NCI-H2227 (cell line): Measurements from ENCODE around the gene MCTP1.

Experiments used
- DNase-seq: peaks from one replicate; lab custom pipeline; 2025; ENCODE audit not compliant: unreplicated experiment; lab: John Stamatoyannopoulos, UW

MCTP1 gene

GRCh38 chr5:94778732-94779131, 506.2 kb downstream of the MCTP1 start:
- DNase-seq, result peak; percentile 77

- DNase-seq, result peak; percentile 77
Observed at GRCh38 chr5:94778299-94778698, 506.6 kb downstream of the MCTP1 start.

- peak; percentile 13 for DNase-seq
Observed at GRCh38 chr5:94777056-94777880, 507.6 kb downstream of the MCTP1 start.

DNA sequence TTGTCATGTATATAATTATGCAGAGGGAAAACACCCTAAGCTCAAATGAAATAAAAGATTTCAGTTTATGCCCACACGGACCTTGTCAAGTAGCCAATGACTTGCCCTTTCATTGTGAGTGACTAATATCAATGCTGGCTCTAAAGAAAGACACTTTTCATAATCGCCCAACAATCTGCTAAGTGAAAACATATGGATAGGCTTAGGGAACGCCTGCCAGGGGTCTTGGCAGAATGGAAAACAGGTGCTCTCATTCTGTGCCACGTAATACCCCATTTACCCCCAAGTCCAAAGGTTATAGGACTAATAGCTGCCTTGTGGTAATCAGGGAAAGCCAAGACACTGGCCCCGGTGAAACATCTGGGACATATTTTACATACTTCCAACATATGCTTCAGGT, 508.7 kb downstream of the MCTP1 start:
- peak; percentile 46 for DNase-seq

GRCh38 chr5:94775088-94775487, 509.8 kb downstream of the MCTP1 start:
- no peak for DNase-seq

GRCh38 chr5:94771742-94772141, 513.2 kb downstream of the MCTP1 start:
- DNase-seq, result no peak

GRCh38 chr5:94769996-94770395, 514.9 kb downstream of the MCTP1 start:
- DNase-seq, result no peak

DNA sequence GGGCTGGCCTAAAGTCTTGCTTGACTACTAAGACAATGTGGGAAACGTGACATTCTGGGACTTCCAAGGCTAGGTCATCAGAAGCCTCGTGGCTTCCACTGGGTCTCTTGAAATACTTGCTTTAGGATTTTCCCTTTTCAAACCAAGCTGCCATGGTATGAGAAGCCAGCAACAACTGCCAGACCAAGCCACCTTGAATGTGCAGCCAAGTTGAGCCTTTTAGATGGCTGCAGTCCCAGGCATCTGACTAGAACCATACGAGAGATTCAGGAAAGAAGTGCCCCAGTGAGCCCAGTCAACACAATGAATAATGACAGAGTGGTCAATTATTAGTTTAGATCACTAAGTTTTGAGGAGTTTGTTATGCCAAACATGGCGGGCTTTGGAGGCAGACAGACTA, 523.1 kb downstream of the MCTP1 start:
- no peak for DNase-seq

GRCh38 chr5:94761055-94761454, 523.8 kb downstream of the MCTP1 start:
- no peak for DNase-seq

DNA sequence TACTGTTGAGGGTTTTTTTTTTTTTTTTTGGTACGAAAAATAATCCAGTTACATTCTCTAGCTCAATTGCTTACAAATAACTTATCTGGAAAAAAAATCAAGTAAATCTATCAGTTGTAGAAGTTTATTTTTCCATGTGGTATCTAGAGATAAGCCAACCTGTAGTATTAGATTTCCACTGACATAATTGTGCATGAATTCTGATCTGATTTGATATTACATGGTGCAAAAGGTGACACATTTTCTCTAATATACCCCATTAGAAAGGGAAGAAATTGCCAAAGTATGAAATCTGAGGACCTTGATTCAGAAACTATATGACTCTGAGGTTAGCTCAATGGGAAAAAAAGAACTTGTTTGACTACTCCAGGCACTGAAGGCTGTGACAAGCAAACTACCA, 524.9 kb downstream of the MCTP1 start:
- DNase-seq, result no peak

- no peak for DNase-seq
Observed at GRCh38 chr5:94759022-94759421, 525.9 kb downstream of the MCTP1 start.

DNA sequence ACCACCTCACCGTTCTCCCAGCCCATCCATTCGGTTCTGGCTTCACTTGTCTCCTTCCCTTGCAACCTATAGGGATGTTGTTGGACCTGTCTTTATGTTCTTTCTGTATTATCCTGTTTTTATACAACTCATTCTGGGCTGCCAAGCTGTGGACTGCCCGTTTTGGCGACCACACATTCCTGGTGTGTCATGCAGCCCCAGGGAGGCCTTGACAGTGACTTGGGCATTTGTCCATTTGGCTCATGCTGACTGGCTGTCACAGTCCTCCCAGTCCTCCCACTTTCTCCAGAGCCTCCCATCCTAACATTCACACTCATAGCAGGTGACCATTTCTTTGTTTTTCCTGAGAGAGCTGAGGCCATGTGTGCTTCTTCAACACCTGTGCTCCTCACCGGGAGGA, 530.1 kb downstream of the MCTP1 start:
- DNase-seq, result no peak

- peak; percentile 9 for DNase-seq
Observed at GRCh38 chr5:94751460-94751859, 533.4 kb downstream of the MCTP1 start.

GRCh38 chr5:94750681-94751080, 534.2 kb downstream of the MCTP1 start:
- no peak for DNase-seq

GRCh38 chr5:94749042-94749441, 535.9 kb downstream of the MCTP1 start:
- DNase-seq, result no peak

- no peak for DNase-seq
Observed at GRCh38 chr5:94748212-94748611, 536.7 kb downstream of the MCTP1 start.

GRCh38 chr5:94747371-94747770, 537.5 kb downstream of the MCTP1 start:
- DNase-seq, result no peak

GRCh38 chr5:94746731-94747124, 538.2 kb downstream of the MCTP1 start:
- DNase-seq, result no peak

DNA sequence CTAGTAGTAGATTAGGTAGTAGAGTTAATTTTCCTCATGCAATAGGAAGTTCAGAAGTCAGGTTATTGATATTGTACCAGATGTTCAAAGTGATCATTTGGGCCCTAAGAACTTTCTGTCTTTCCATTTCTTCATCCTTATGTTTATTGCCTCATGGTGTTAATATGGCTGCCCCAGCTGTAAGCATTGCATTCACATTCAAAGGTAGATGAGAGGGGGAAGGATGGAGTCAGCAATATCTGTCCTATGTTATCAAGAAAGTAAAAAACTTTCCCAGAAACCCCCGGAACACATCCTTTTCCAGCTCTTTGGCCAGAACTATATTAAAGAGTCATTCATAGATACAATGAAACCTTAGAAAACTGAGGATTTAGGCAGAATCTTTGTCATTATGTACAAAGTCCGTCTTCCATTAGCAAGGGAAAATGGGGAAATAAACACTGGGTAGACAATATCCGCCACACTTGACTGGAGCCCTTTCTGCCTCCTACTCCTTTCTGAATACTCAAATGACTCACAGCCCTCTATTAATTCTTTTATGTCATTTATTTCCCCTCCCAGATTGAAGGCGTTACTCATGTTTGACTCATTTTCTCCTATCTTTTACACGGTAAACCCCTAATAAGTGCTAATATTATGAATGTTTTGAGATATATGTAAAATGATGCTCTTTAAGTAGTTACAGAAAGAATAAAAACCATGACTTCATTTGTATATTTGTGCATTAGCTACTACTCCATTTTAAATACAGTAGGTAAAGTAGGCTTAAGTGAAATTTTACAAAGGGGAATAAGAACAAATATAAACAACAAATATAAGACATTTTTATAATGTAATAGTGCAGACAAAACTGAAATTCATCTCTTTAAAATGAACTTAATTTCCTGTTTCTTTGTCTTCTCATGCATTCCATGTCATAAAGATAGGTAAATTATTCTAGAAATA, 538.8 kb downstream of the MCTP1 start:
- DNase-seq, result peak; percentile 48

DNA sequence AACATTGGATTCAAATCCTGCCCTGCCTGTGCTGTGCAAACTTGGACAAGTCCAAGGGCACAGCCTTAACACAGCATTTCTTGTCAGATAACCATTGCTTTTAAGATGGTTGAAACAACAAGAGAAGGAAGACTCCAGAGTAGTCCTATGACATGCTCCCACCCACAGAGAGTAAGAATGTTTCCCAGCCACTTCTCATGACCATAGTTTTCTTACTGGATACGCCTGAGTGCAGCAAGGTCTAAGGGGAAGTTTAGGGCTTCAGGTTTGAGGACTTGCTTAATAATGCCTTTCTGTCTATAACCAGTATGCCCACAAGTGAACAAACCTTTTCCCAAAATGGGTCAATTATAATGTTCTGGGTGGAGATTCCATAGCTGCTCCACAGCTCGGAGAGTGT, 540.0 kb downstream of the MCTP1 start:
- DNase-seq, result no peak

GRCh38 chr5:94742852-94743251, 542.0 kb downstream of the MCTP1 start:
- DNase-seq, result no peak

DNA sequence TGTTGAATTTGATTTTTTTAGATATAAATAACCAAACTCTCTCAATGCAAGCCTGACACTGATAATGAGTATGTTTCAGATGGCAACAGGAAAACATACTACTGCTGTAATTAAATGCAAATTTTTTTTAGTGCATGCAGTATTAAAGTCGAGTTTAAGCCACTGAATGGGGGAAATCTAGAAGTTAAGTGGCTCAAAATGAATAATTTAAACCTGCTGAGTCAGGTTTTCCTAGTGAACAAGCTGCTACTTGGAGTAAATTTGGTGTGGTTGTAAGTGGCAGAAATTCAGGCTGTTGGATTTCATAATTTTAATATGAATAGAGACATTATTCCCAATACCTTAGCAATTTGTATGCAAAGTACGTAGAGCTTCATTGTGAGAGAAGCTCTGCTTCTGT, 544.6 kb downstream of the MCTP1 start:
- no peak for DNase-seq
